AG04450 (cell line): ENCODE data around the gene SKI. TPM values are rescaled to one million over a fixed set of nuclear protein-coding genes. Genes with fewer than 3 reads are reported as not detected.
"Not testable (repeated sequence)": the region's sequence is repeated elsewhere in the genome, so short reads cannot be mapped to it uniquely, and the experiment has no call there.

Experiments
- CTCF ChIA-PET: fragments of 300-600, 350-600 bp; formaldehyde crosslinking; extraction: SDS; loops from one replicate; lab custom pipeline; 2022; ENCODE audit warnings: antibody characterized with exemption, inconsistent platforms; lab: Charles Lee
- POLR2A ChIA-PET: fragments of 350-600 bp; formaldehyde crosslinking; extraction: SDS; loops from one replicate; lab custom pipeline; 2021; ENCODE audit warnings: antibody characterized with exemption, inconsistent platforms; lab: Yijun Ruan, JAX
- DNase-seq: peaks from one replicate; pipeline ENCODE4 v3.0.0-alpha.2; 2011; ENCODE audit warnings: low read depth, low spot score
- H3K27ac ChIP-seq: one replicate; pipeline ENCODE4 v1.5.1; 2012; ENCODE audit warnings: low read depth, low read length, control low read depth
- H3K27me3 ChIP-seq: one replicate; pipeline ENCODE4 v1.6.0; 2012; ENCODE audit warnings: low read length; ENCODE audit not compliant: control insufficient read depth, insufficient read depth
- H3K4me3 ChIP-seq: 2 replicates; pipeline ENCODE4 v1.5.1; 2011; ENCODE audit warnings: mild to moderate bottlenecking, low read depth, low read length, control low read depth
- H3K9me3 ChIP-seq: 2 replicates; pipeline ENCODE4 v1.5.1; 2012; ENCODE audit warnings: low read length; ENCODE audit not compliant: control insufficient read depth, insufficient read depth
- polyA plus RNA-seq: library from polyadenylated mRNA; depleted of rRNA; stranded (reverse); fragments of >200 nt; gene quantifications from 2 replicates; pipeline ENCODE4 v1.2.3, GENCODE V29; 2011
- TF ChIP-seq, protein P1 (sequence below): IDR thresholded peaks from 2 replicates; pipeline ENCODE4 v1.5.1; 2011; ENCODE audit warnings: low read depth, low read length, control low read depth, inconsistent platforms

The SKI gene
- polyA plus RNA-seq, 1 experiment: 6.7 TPM

DNA sequence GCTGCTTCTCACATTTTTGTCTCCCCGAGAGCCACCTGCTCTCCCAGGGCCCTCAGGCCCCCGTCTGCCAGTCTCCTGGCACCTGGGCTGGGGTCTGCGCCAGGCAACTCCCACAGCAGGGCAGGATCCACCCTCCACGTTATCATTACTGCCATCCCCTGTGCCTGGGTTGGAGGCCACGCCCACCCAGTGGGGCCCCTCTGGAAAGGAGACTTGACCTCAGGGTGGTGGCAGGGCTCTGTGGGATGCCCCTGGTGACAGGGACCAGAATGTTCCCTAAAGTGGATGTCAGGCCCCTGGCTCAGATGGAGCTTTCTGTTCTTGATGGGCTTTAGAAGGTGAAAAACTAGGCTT is 66.6 kb downstream of the SKI start:
- no peaks in the 10 kb centered on the region for H3K27me3 ChIP-seq
- H3K9me3 ChIP-seq: peaks cover 5% of the 10 kb centered on the region; the same call in 1 of the 2 replicates
- no peak for DNase-seq
- H3K27ac ChIP-seq: no peak overlapping the region
- no peak overlapping the region for H3K4me3 ChIP-seq
- TF ChIP-seq, protein P1, sequence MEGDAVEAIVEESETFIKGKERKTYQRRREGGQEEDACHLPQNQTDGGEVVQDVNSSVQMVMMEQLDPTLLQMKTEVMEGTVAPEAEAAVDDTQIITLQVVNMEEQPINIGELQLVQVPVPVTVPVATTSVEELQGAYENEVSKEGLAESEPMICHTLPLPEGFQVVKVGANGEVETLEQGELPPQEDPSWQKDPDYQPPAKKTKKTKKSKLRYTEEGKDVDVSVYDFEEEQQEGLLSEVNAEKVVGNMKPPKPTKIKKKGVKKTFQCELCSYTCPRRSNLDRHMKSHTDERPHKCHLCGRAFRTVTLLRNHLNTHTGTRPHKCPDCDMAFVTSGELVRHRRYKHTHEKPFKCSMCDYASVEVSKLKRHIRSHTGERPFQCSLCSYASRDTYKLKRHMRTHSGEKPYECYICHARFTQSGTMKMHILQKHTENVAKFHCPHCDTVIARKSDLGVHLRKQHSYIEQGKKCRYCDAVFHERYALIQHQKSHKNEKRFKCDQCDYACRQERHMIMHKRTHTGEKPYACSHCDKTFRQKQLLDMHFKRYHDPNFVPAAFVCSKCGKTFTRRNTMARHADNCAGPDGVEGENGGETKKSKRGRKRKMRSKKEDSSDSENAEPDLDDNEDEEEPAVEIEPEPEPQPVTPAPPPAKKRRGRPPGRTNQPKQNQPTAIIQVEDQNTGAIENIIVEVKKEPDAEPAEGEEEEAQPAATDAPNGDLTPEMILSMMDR: no peak
- CTCF ChIA-PET: interaction anchor here (1.1 to 1.5 kb wide), 2 partner anchors 87 to 100 kb away, joined by 3 to 4 read pairs; partner anchors contain the start of gene FAAP20
- POLR2A ChIA-PET: no interaction called here

DNA sequence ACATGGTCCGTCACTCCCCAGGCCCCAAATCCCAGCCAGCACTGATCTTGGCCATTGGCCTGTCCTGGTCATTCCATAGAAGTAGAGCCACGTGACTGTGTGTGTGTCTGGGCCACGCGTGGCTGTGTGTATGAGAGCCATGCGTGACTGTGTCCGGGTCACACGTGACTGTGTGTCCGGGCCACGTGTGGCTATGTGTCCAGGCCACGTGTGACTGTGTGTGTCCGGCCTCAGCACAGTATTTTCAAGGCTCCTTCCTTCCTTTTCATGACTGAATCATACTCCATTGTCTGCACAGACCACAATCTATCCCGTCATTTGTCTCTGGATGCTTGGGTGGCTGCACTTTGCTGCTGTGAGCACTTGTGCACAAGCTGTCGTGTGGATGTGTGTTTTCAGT is 67.4 kb downstream of the SKI start:
- Histone ChIP-seq H3K27ac (no peak overlapping the region), H3K27me3 (no peaks in the 10 kb centered on the region), H3K9me3 (peaks cover 5% of the 10 kb centered on the region; the same call in 1 of the 2 replicates), H3K4me3 (no peak overlapping the region)
- ChIA-PET POLR2A (interaction anchor here (1.5 kb wide), 1 partner anchor 68 kb away, joined by 4 read pairs; no protein-coding TSS in a partner anchor), CTCF (interaction anchor here (1.5 kb wide), 1 partner anchor 101 kb away, joined by 3 read pairs; the partner anchor contains the start of gene FAAP20)
- TF ChIP-seq, protein P1: no peak
- DNase-seq: no peak

DNA sequence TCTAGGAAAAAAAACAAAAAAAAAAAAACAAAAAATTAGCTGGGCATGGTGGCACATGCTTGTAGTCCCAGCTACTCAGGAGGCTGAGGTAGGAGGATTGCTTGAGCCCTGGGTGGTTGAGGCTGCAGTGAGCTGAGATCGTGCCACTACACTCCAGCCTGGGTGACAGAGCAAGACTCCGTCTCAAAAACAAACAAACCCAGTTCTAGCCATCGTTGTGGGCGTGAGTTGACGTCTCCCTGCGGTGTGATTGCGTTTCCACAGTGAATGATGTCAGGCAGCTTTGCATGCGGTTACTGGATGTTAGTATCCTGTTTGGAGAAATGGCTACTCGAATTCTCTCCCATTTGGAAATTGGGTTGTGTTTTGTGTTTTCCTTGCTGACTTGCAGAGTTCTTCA is 68.1 kb downstream of the SKI start:
- H3K4me3 ChIP-seq, H3K27ac ChIP-seq, CTCF ChIA-PET, H3K9me3 ChIP-seq, H3K27me3 ChIP-seq, DNase-seq: not testable (repeated sequence)
- POLR2A ChIA-PET: interaction anchor here (0.7 to 1.5 kb wide), 2 partner anchors 69 to 1132 kb away, joined by 4 read pairs; no protein-coding TSS in a partner anchor

DNA sequence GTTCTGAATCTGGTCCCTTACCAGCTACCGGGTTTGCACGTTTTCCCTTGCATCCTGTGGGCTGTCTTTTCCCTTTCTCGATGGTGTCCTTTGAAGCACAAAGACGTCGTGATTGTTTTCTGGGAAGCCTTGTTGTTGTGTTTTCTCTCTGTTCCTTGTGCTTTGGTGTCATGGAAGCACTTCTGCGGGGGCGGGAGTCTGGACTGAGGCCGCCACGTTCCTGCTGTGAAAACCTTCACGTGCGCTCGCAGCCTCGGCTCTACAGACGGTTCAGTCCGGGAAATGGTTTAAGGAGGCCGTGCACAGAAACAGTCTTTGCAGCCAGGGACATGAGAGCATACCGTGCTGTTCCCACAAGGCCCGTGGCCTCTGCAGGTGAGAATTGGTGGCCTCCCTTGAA is 68.5 kb downstream of the SKI start:
- Histone ChIP-seq H3K27me3 (no peaks in the 10 kb centered on the region), H3K4me3 (no peak overlapping the region), H3K27ac (no peak overlapping the region), H3K9me3 (peaks cover 5% of the 10 kb centered on the region; the same call in 1 of the 2 replicates)
- no peak for DNase-seq
- ChIA-PET CTCF (no interaction called here), POLR2A (interaction anchor here (0.7 to 1.5 kb wide), 2 partner anchors 69 to 1132 kb away, joined by 4 read pairs; no protein-coding TSS in a partner anchor)
- TF ChIP-seq, protein P1: no peak

DNA sequence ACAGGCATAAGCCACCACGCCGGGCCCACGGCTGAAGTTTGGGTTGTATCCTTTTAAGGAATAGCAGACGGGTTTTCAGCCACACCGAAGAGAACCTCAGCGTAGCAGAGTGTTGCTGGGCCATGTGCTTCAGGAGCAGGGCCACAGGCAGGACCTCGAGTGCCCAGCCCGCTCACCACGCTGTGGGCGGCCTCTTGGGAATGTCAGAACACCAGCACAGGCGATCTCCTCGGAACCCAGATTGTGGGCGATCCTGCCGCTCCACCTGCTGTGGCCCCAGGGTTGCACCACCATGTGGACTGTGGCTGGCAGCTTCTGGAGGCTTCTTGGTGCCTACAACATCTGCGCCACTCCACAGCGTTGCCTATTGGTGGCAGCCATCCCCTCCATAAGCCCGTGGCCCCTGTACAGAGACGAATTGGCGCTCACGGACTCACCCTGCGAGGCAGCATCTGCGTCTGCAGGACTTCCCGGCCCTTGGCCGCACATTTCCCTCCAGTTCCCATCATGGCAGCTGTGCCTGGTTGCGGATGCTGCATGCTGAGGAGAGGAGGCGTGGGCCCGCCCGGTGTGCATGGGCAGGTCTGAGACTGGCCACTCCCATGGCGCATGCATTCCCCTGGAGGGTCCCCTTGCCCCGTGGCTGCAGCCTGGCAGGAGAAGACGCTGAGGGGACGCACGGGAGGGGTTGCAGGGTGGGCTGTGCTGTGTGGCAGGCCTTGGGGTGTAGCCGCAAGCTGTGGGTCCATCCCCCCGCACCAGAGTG is 69.3 kb downstream of the SKI start:
- POLR2A ChIA-PET: interaction anchor here (0.6 kb wide), 1 partner anchor 21 kb away, joined by 8 read pairs; no protein-coding TSS in a partner anchor
- TF ChIP-seq, protein P1: no peak
- peaks cover 5% of the 10 kb centered on the region; the same call in 1 of the 2 replicates for H3K9me3 ChIP-seq
- CTCF ChIA-PET: no interaction called here
- no peaks in the 10 kb centered on the region for H3K27me3 ChIP-seq
- H3K27ac ChIP-seq: no peak overlapping the region
- no peak overlapping the region for H3K4me3 ChIP-seq
- no peak for DNase-seq
